ENCODE data around the gene MBOAT2. TPM values are rescaled to one million over a fixed set of nuclear protein-coding genes. Genes with fewer than 3 reads are reported as not detected.
"Not testable (repeated sequence)": the region's sequence is repeated elsewhere in the genome, so short reads cannot be mapped to it uniquely, and the experiment has no call there.

The MBOAT2 gene
- total RNA-seq, 2 donors from 2014 or later: 2.7 to 8.0 TPM

DNA sequence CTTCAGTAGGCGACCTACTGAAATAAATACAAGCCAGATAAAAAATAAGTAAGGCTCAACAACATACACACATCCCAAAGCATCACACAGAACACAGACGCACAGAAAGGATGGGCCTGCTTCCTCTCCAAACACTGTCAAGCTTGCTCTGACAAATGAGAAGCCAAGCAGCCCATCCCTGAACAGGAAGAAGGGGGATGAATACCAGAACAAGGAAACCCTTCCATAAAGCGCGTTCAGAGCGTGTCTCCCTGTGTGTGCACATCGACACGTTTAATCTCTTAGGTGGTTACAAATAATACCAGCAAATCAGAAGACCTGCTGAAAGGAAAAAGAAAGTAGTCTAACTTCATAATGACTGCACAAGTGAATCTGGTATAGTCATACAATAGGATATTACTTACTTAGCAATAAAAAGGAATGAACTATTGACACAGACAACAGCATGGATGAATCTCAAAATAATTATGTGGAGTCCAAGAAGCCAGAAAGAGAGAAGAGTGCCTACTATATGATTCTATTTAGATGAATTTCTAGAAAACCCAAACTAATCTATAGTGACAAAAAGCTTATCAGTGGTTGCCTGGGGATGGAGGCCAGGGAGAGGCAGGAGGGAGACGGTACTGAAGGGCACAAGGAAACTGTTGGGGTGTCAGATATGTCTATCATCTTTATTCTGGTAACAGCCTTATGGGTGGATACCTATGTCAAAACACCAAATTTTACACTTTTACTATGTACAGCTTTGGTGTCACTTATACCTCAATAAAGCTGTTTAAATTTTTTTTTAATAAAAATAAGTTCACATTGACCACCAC, 26.8 kb downstream of the MBOAT2 start:
- no peaks in the 10 kb centered on the region for H3K27me3 Mint-ChIP-seq
- DNase-seq (ENCODE audit: low spot score) (no peak), ATAC-seq (no peak)
- H3K9me3 Mint-ChIP-seq: no peaks in the 10 kb centered on the region
- no peak overlapping the region for H3K4me3 Mint-ChIP-seq
- H3K27ac Mint-ChIP-seq: no peak overlapping the region
- no peaks in the 10 kb centered on the region for H3K36me3 Mint-ChIP-seq
- H3K4me1 Mint-ChIP-seq (ENCODE audit: low read depth in 2 of 2): no peaks in the 10 kb centered on the region

DNA sequence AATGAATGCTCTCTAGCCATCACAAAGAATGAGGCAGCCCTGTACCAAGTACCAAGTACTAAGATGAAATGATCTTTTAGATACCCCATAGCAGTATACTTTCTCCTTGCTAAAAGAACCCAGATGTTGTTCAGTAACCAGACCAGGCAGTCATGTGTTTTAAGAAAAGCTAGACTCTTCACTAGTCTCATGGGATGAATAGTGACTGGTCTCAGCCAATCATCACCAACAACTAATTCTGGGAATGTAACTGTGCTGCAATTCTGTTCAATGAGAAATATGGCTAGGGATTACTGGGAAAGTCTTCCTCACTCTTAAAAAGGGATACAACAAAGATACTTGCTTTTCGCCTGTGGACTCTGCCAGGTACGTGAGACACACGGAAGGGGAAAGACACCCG, 29.5 kb downstream of the MBOAT2 start:
- no peak overlapping the region for H3K27ac Mint-ChIP-seq
- H3K27me3 Mint-ChIP-seq: peaks cover 6 to 15% of the 10 kb centered on the region in 2 donors
- H3K4me3 Mint-ChIP-seq: no peak overlapping the region
- no peaks in the 10 kb centered on the region for H3K9me3 Mint-ChIP-seq
- no peaks in the 10 kb centered on the region for H3K4me1 Mint-ChIP-seq (ENCODE audit: low read depth in 2 of 2)
- no peak for DNase-seq (ENCODE audit: low spot score)
- no peaks in the 10 kb centered on the region for H3K36me3 Mint-ChIP-seq
- ATAC-seq: no peak

DNA sequence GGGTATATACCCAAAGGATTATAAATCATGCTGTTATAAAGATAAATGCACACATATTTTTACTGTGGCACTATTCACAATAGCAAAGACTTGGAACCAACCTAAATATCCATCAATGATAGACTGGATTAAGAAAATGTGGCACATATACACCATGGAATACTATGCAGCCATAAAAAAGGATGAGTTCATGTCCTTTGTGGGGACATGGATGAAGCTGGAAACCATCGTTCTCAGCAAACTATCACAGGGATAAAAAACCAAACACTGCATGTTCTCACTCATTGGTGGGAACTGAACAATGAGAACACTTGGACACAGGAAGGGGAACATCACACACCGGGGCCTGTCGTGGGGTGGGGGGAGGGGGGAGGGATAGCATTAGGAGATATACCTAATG, 30.5 kb downstream of the MBOAT2 start:
- not testable (repeated sequence) for ATAC-seq; H3K4me1 Mint-ChIP-seq (ENCODE audit: low read depth in 2 of 2); H3K9me3 Mint-ChIP-seq; H3K36me3 Mint-ChIP-seq; DNase-seq (ENCODE audit: low spot score); H3K4me3 Mint-ChIP-seq; H3K27ac Mint-ChIP-seq
- peaks cover 11 to 22% of the 10 kb centered on the region in 2 donors for H3K27me3 Mint-ChIP-seq

DNA sequence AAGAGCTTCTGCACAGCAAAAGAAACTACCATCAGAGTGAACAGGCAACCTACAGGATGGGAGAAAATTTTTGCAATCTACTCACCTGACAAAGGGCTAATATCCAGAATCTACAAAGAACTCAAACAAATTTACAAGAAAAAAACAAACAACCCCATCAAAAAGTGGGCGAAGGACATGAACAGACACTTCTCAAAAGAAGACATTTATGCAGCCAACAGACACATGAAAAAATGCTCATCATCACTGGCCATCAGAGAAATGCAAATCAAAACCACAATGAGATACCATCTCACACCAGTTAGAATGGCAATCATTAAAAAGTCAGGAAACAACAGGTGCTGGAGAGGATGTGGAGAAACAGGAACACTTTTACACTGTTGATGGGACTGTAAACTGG, 30.9 kb downstream of the MBOAT2 start:
- H3K4me3 Mint-ChIP-seq; DNase-seq (ENCODE audit: low spot score); H3K27ac Mint-ChIP-seq; ATAC-seq; H3K9me3 Mint-ChIP-seq; H3K36me3 Mint-ChIP-seq; H3K4me1 Mint-ChIP-seq (ENCODE audit: low read depth in 2 of 2): not testable (repeated sequence)
- H3K27me3 Mint-ChIP-seq: peaks cover 11 to 22% of the 10 kb centered on the region in 2 donors

DNA sequence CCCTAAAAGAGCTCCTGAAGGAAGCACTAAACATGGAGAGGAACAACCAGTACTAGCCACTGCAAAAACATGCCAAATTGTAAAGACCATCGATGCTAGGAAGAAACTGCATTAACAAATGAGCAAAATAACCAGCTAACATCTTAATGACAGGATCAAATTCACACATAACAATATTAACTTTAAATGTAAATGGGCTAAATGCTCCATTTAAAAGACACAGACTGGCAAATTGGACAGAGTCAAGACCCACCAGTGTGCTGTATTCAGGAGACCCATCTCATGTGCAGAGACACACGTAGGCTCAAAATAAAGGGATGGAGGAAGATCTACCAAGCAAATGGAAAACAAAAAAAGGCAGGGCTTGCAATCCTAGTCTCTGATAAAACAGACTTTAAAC, 34.1 kb downstream of the MBOAT2 start:
- ATAC-seq, H3K36me3 Mint-ChIP-seq, H3K4me3 Mint-ChIP-seq: not testable (repeated sequence)

DNA sequence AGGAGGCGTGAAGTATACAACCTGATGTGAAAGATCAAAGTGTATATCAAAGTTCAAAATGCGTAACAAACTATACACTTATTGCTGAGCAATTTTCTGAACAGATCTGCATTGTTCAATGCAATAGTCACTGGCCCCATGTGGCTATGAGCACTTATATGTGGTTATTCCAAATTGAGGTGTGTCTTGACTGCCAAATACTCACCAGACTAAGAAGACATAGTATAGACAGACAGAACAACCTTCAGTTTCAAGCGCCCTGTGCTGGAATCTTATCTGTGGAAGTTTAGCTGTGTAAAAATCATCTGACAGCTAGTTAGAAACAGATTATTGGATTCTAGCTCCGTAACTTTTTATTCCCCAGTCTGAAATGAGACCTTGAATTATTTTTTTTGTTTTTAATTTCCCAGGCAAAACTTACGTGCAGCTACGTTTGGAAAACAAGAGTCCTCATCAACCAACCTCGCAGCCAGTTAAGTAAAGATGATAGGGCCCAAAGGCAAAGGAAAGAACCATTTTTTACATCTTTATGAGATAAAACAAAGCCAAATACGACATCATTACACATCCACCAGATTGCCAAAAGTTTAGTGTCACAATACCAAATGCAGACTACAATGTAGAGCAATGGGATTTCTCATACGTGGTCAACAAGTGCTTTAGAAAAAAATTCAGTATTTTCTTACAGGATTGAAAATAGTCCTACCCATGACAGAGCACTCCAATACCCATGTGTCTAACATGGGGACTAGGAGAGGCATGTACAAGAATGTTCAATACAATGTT, 37.2 kb downstream of the MBOAT2 start:
- H3K4me3 Mint-ChIP-seq: no peak overlapping the region
- peaks cover 4% of the 10 kb centered on the region for H3K9me3 Mint-ChIP-seq
- no peak overlapping the region for H3K27ac Mint-ChIP-seq
- ATAC-seq (no peak), DNase-seq (ENCODE audit: low spot score) (no peak)
- H3K27me3 Mint-ChIP-seq: peaks cover 16 to 32% of the 10 kb centered on the region in 2 donors
- no peaks in the 10 kb centered on the region for H3K4me1 Mint-ChIP-seq (ENCODE audit: low read depth in 2 of 2)
- no peaks in the 10 kb centered on the region for H3K36me3 Mint-ChIP-seq

More for the DNA sequence above, 34.1 kb downstream of the MBOAT2 start:
- H3K9me3 Mint-ChIP-seq; DNase-seq (ENCODE audit: low spot score); H3K27ac Mint-ChIP-seq; H3K4me1 Mint-ChIP-seq (ENCODE audit: low read depth in 2 of 2): not testable (repeated sequence)
- H3K27me3 Mint-ChIP-seq: peaks cover 11 to 32% of the 10 kb centered on the region in 2 donors

DNA sequence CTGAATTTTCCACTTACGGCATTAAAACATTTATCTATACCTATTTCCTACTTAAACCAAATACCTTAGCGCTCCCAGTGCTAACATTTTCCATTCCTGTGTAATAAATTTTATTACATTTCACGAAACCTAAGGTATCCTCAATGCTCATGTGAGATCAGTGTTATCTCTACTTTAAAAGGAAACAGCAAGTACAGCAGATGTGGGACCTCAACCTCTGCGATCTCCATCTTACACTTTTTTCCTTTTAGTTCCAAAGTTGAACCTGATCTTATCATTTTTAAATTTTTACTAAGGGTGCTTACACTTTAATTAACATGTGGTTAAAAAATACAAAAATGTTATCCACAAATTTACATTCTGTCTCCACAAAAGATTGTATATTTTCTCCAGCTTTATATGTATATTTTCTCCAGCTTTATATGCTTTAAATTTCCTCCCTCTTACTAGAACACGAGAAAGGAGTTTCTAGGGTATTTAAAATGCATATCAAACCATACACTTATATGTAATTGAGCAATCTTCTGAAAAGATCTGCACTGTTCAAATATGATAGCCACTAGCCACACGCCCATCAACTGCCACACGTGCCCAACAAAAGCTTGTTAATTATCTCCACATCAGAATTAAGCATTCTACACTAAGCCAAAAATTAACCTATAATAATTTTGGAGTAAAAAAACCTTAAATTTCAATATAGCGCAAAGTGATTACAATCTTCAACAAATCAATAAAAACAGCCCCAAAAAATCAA, 38.1 kb downstream of the MBOAT2 start:
- ATAC-seq (no peak), DNase-seq (ENCODE audit: low spot score) (no peak)
- Mint-ChIP-seq H3K9me3 (peaks cover 4% of the 10 kb centered on the region), H3K27ac (no peak overlapping the region), H3K27me3 (peaks cover 15 to 27% of the 10 kb centered on the region in 2 donors), H3K36me3 (no peaks in the 10 kb centered on the region), H3K4me1 (ENCODE audit: low read depth in 2 of 2) (no peaks in the 10 kb centered on the region), H3K4me3 (no peak overlapping the region)

DNA sequence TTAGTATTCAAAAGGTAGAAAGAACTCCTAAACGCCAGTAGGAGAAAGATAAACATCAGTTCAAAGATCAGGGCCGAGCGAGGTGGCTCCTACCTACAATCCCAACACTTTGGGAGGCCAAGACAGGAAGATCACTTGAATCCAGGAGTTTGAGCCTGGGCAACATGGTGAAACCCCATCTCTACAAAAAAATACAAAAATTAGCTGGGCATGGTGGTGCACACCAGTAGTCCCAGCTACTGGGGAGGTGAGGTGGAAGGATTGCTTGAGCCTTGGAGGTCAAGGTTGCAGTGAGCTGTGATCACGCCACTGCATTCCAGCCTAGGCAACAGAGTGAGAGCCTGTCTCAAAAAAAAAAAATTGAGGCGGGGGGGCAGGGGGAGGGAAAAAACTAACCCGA, 40.6 kb downstream of the MBOAT2 start:
- no peaks in the 10 kb centered on the region for H3K4me1 Mint-ChIP-seq (ENCODE audit: low read depth in 2 of 2)
- no peak for ATAC-seq
- H3K27ac Mint-ChIP-seq: no peak overlapping the region
- peaks cover 4 to 10% of the 10 kb centered on the region in 2 donors for H3K27me3 Mint-ChIP-seq
- H3K36me3 Mint-ChIP-seq: no peaks in the 10 kb centered on the region
- no peak overlapping the region for H3K4me3 Mint-ChIP-seq
- no peaks in the 10 kb centered on the region for H3K9me3 Mint-ChIP-seq
- DNase-seq (ENCODE audit: low spot score): no peak

DNA sequence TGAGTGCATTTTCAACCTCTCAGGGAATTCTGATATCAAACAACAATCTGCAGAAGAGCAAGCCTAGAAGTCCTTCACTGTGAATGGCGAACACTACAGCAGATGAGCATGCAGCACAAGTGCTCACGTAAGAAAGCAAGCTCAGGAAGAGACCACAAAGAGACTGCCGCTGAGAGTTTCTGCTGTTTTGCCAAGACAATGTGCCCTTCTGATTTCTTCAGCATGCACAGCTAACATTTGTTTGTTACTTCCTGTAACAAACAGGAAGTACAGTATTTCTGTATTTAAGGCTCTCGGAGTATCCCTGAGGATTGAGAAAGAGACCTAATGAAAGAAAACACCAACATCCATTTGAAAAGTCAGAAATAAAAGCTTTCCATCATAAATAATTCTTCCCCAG, 45.9 kb downstream of the MBOAT2 start:
- Mint-ChIP-seq H3K27me3 (peaks cover 8 to 15% of the 10 kb centered on the region in 2 donors), H3K4me3 (no peak overlapping the region), H3K27ac (no peak overlapping the region), H3K36me3 (peaks cover 16% of the 10 kb centered on the region), H3K9me3 (peaks cover 4% of the 10 kb centered on the region), H3K4me1 (ENCODE audit: low read depth in 2 of 2) (no peaks in the 10 kb centered on the region)
- ATAC-seq (no peak), DNase-seq (ENCODE audit: low spot score) (no peak)

DNA sequence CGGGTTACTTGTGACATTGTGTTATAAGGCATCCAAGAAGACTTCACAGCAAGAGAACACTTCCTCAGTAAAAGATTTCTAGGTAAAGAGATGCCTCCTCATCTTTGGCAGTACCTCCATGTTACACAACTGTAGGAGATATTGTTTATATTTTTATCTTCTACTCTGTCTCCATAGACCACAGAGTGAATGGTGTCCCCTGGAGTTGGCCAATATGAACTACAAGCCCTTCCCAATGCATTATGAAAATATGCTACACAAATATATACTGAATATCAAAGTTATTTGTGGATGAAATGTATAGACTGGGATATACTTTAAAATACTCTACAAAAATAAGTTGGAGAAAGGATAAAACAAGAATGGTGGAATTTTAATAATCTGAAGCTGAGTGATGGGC, 46.7 kb downstream of the MBOAT2 start:
- Mint-ChIP-seq H3K27me3 (peaks cover 8 to 24% of the 10 kb centered on the region in 2 donors), H3K4me3 (no peak overlapping the region), H3K27ac (no peak overlapping the region), H3K9me3 (peaks cover 4% of the 10 kb centered on the region), H3K4me1 (ENCODE audit: low read depth in 2 of 2) (no peaks in the 10 kb centered on the region), H3K36me3 (peaks cover 25% of the 10 kb centered on the region)
- no peak for DNase-seq (ENCODE audit: low spot score)
- ATAC-seq: no peak

DNA sequence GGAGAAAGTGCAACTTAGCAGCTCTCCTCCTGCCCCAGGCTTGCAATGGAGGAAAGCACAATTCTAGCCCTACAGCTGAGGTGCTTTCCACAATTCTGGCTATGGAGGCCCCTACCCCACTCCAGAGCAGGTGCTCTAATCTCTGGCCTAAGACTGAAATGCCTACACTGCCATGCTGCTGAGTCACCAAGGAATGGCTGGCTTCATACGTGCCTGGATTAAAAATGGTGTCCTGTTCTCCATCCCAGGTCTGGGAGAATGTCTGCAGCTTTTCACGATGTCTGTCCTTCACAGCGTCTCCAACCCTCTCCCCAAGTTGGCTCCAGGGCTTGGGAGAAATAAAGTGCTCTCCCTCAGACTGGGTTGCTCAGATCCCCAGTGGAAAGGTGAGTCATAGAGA, 48.5 kb downstream of the MBOAT2 start:
- ATAC-seq: no peak
- H3K9me3 Mint-ChIP-seq: peaks cover 4% of the 10 kb centered on the region
- peaks cover 29% of the 10 kb centered on the region for H3K36me3 Mint-ChIP-seq
- peaks cover 13 to 31% of the 10 kb centered on the region in 2 donors for H3K27me3 Mint-ChIP-seq
- DNase-seq (ENCODE audit: low spot score): no peak
- no peaks in the 10 kb centered on the region for H3K4me1 Mint-ChIP-seq (ENCODE audit: low read depth in 2 of 2)
- no peak overlapping the region for H3K27ac Mint-ChIP-seq
- no peak overlapping the region for H3K4me3 Mint-ChIP-seq

DNA sequence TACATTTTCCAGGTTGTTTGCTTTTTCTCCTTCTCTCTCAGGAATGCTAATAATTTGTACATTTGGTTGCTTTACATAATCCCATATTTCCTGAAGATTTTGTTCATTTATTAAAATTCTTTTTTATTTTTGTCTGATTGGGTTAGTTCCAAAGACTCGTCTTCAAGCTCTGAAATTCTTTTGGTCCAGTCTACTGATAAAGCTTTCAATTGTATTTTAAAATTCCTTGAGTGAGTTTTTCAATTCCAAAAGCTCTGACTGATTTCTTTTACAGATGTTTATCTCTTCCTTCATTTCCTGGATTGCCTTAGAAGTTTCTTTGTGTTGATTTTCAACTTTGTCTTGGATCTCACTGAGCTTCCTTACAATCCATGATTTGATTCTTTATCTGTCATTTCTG, 50.0 kb downstream of the MBOAT2 start:
- DNase-seq (ENCODE audit: low spot score): no peak
- no peak for ATAC-seq
- Mint-ChIP-seq H3K27ac (no peak overlapping the region), H3K9me3 (peaks cover 4% of the 10 kb centered on the region), H3K36me3 (peaks cover 29% of the 10 kb centered on the region), H3K27me3 (peaks cover 21 to 45% of the 10 kb centered on the region in 2 donors), H3K4me3 (no peak overlapping the region), H3K4me1 (ENCODE audit: low read depth in 2 of 2) (no peaks in the 10 kb centered on the region)

DNA sequence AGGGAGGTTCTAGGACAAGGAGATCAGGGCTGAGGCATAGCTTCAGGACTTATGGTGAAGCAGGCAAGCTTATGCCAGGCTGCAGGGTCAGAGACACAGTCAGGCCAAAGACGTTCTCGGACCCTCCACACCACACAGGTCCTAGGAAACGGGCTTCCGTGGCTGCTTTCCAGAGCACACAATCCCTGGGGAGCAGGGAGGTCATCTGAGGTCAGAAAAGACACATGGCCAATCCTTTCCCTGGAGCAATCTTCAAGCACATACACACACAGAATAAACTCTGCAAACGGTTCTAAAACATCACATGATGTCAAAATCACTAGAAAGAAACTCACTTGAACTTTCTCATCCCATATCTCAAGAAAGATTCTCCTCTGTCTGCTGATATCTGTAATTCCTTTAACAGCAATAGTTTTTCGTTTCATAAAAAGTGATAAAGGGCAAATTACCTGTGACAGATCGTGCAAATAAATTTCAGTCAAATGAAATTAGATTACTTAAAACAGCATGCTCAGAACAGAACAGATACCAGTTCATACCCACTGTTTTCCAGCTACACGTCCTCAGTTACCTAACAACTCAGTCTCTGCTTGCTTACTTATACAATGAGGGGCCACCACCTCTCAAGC, 63.9 kb downstream of the MBOAT2 start:
- no peak for DNase-seq (ENCODE audit: low spot score)
- no peaks in the 10 kb centered on the region for H3K27me3 Mint-ChIP-seq
- no peaks in the 10 kb centered on the region for H3K36me3 Mint-ChIP-seq
- H3K27ac Mint-ChIP-seq: no peak overlapping the region
- H3K9me3 Mint-ChIP-seq: no peaks in the 10 kb centered on the region
- no peaks in the 10 kb centered on the region for H3K4me1 Mint-ChIP-seq (ENCODE audit: low read depth in 2 of 2)
- no peak overlapping the region for H3K4me3 Mint-ChIP-seq
- ATAC-seq: no peak
